HepG2 (cell line): Measurements from ENCODE around the gene MLXIPL. TPM values are rescaled to one million over a fixed set of nuclear protein-coding genes. Genes with fewer than 3 reads are reported as not detected.

Experiments used
- ERF ChIP-seq: IDR thresholded peaks from 2 replicates; pipeline ENCODE4 v1.6.1; 2018; ENCODE audit warnings: missing biosample characterization, missing genetic modification reagents
- REL ChIP-seq: sonication (generic); formaldehyde crosslinking; conservative IDR thresholded peaks from 2 replicates; pipeline ENCODE4 v1.8.0; 2022; ENCODE audit warnings: mild to moderate bottlenecking, missing genetic modification reagents, moderate library complexity
- SOX13 ChIP-seq, 3 experiments: fragments of 450-650 bp in 1 of 3; sonication (generic) in 1 of 3; formaldehyde crosslinking in 1 of 3; IDR thresholded peaks in 2 of 3; conservative IDR thresholded peaks in 1 of 3; 2 replicates each; pipeline versions ENCODE4 v1.5.0 to v1.6.1; 2016 to 2020; ENCODE audit warnings: antibody characterized with exemption in 1 of 3, mild to moderate bottlenecking in 1 of 3, missing compliant biosample characterization in 1 of 3, missing genetic modification reagents in 1 of 3, moderate library complexity in 1 of 3
- ZSCAN12 ChIP-seq: sonication (generic); formaldehyde crosslinking; IDR thresholded peaks from 2 replicates; pipeline ENCODE4 v1.9.0; 2021; ENCODE audit warnings: mild to moderate bottlenecking, missing genetic modification reagents
- polyA plus RNA-seq, 8 experiments: library from polyadenylated mRNA; depleted of rRNA in 3 of 8; stranded (reverse) in 7 of 8; unstranded in 1 of 8; fragments of >200 nt; fragmentation: Illumina TruSeq in 4 of 8; extraction: Trizol in 4 of 8; gene quantifications; 2 replicates each; pipeline versions ENCODE4 v1.2.1 to v1.2.3, GENCODE V29; 2011 to 2016; ENCODE audit warnings: low read depth in 4 of 8, missing spikeins in 1 of 8, mixed read lengths in 1 of 8; ENCODE audit not compliant: insufficient read depth in 1 of 8
- total RNA-seq, 5 experiments: library from RNA; depleted of rRNA; stranded (reverse); fragments of >200 nt; fragmentation: Illumina TruSeq; extraction: Trizol; gene quantifications; 2 replicates each; pipeline ENCODE4 v1.2.3, GENCODE V29; 2016; ENCODE audit warnings: low read depth in 1 of 5
- TF ChIP-seq, protein P1 (sequence below): sonication (generic); formaldehyde crosslinking; conservative IDR thresholded peaks from 2 replicates; pipeline ENCODE4 v1.4.0; 2020; ENCODE audit warnings: missing genetic modification reagents
- TF ChIP-seq, protein P2 (sequence below): sonication (generic); formaldehyde crosslinking; IDR thresholded peaks from 2 replicates; pipeline ENCODE4 v1.4.0; 2020; ENCODE audit warnings: missing genetic modification reagents
- TF ChIP-seq, protein P3 (sequence below): sonication (generic); formaldehyde crosslinking; IDR thresholded peaks from 2 replicates; pipeline ENCODE4 v1.8.0; 2022; ENCODE audit warnings: missing genetic modification reagents, mild to moderate bottlenecking, borderline replicate concordance

Gene MLXIPL
- total and polyA plus RNA-seq, 2 of the 13 experiments (the other 11 are each of a cell fraction or from before 2014, with no cell fraction given), result 51.6 to 60.1 TPM

DNA sequence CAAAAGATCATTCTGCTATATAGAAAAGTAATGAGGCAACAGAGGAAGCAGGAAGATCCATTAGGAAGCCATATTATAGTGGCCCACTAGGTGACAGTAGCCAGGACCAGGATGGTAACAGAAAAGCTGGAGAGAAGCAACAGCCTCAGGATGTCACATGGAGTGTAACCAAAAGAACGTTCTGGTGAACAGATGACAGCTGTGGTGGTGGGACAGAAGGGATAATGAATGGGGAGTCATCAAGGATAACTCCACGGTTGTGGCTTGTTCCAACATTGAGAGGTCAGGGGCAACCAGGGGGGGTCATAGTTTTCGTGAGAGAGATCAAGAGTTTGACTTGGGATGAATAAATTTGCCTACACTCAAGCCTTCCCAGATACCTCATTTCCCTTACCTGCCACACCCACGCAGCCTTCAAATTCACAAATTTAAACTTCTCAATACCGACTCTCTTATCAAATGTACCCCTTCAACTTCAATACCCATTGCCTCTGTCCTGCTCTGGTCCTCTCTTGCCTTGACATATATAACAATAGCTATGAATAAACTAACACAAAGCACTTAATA, 55.2 kb downstream of the MLXIPL start (continued):
- TF ChIP-seq ERF (no peak), SOX13 (IDR thresholded peaks at IDR 0.05) (no peak), SOX13 (CRISPR knock-in tag; conservative IDR thresholded peaks at IDR 0.05 in 1 of 2, IDR thresholded peaks at IDR 0.05 in 1 of 2) (no peak), REL (no peak), ZSCAN12 (CRISPR knock-in tag) (no peak)
- TF ChIP-seq, protein P1, sequence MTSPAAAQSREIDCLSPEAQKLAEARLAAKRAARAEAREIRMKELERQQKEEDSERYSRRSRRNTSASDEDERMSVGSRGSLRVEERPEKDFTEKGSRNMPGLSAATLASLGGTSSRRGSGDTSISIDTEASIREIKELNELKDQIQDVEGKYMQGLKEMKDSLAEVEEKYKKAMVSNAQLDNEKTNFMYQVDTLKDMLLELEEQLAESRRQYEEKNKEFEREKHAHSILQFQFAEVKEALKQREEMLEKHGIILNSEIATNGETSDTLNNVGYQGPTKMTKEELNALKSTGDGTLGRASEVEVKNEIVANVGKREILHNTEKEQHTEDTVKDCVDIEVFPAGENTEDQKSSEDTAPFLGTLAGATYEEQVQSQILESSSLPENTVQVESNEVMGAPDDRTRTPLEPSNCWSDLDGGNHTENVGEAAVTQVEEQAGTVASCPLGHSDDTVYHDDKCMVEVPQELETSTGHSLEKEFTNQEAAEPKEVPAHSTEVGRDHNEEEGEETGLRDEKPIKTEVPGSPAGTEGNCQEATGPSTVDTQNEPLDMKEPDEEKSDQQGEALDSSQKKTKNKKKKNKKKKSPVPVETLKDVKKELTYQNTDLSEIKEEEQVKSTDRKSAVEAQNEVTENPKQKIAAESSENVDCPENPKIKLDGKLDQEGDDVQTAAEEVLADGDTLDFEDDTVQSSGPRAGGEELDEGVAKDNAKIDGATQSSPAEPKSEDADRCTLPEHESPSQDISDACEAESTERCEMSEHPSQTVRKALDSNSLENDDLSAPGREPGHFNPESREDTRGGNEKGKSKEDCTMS (CRISPR knock-in tag), result no peak
- TF ChIP-seq, protein P2, sequence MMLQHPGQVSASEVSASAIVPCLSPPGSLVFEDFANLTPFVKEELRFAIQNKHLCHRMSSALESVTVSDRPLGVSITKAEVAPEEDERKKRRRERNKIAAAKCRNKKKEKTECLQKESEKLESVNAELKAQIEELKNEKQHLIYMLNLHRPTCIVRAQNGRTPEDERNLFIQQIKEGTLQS, result no peak
- TF ChIP-seq, protein P3, sequence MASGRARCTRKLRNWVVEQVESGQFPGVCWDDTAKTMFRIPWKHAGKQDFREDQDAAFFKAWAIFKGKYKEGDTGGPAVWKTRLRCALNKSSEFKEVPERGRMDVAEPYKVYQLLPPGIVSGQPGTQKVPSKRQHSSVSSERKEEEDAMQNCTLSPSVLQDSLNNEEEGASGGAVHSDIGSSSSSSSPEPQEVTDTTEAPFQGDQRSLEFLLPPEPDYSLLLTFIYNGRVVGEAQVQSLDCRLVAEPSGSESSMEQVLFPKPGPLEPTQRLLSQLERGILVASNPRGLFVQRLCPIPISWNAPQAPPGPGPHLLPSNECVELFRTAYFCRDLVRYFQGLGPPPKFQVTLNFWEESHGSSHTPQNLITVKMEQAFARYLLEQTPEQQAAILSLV (CRISPR knock-in tag), result no peak
